Keratinocyte (primary cell): ENCODE data around the gene DCTN5.

Source experiments
- EZH2 ChIP-seq: IDR thresholded peaks from one replicate; pipeline ENCODE4 v1.6.1; 2012; ENCODE audit warnings: inconsistent platforms, mild to moderate bottlenecking, low read length, moderate library complexity
- TF ChIP-seq, protein P1 (sequence below), 3 experiments: IDR thresholded peaks in 1 of 3; conservative IDR thresholded peaks in 1 of 3; optimal IDR thresholded peaks in 1 of 3; 2 replicates in 2 of 3; 3 replicates in 1 of 3; pipeline versions ENCODE3 to v1.5.1; 2011; ENCODE audit warnings: low read length in 3 of 3, mild to moderate bottlenecking in 3 of 3, moderate library complexity in 2 of 3, control low read depth in 1 of 3, inconsistent platforms in 1 of 3; ENCODE audit not compliant: insufficient read depth in 2 of 3; ENCODE audit errors: extremely low read depth in 1 of 3

DNA sequence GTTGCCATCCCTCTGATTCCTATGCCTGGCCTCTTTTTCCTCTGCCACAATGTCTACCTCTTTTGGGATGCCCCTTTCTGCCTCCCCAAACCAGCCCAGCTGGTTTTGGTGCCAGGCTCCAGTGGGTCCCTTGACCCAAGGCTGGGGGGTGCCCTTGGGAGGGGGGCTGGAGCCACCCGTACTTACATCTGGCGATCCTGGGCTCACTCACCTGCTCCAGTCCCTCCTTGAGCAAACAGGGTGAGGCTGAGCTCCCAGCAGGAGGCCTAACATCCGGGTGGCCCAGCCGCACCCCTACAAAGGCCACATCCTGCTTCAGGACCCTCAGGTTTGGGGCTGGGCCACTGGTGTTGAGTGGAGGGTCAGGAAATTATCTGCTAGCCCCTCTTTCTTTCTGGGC is 70.5 kb downstream of the DCTN5 start:
- TF ChIP-seq EZH2, result no peak
- TF ChIP-seq, protein P1, sequence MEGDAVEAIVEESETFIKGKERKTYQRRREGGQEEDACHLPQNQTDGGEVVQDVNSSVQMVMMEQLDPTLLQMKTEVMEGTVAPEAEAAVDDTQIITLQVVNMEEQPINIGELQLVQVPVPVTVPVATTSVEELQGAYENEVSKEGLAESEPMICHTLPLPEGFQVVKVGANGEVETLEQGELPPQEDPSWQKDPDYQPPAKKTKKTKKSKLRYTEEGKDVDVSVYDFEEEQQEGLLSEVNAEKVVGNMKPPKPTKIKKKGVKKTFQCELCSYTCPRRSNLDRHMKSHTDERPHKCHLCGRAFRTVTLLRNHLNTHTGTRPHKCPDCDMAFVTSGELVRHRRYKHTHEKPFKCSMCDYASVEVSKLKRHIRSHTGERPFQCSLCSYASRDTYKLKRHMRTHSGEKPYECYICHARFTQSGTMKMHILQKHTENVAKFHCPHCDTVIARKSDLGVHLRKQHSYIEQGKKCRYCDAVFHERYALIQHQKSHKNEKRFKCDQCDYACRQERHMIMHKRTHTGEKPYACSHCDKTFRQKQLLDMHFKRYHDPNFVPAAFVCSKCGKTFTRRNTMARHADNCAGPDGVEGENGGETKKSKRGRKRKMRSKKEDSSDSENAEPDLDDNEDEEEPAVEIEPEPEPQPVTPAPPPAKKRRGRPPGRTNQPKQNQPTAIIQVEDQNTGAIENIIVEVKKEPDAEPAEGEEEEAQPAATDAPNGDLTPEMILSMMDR (optimal IDR thresholded peaks at IDR 0.05 in 1 of 3, IDR thresholded peaks at IDR 0.05 in 1 of 3, conservative IDR thresholded peaks at IDR 0.05 in 1 of 3; ENCODE audit: extremely low read depth in 1 of 3, insufficient read depth in 2 of 3, low read length in 3 of 3), result no peak
